PC-9 (cell line): ENCODE results near the gene TBC1D22A. TPM values are rescaled to one million over a fixed set of nuclear protein-coding genes. Genes with fewer than 3 reads are reported as not detected.

ENCODE experiments used
- BruUV-seq: library from RNA; stranded (reverse); fragments of 400-500 nt; replicated peaks from 2 replicates; lab custom pipeline; 2021; lab: Mats Ljungman, UMichigan
- CTCF ChIA-PET: fragments of 300-600 bp; sonication (Branson Sonifier 250); formaldehyde crosslinking; loops from one replicate; lab custom pipeline; 2022; ENCODE audit warnings: antibody characterized with exemption; lab: Charles Lee
- POLR2A ChIA-PET: fragments of 300-600 bp; sonication (Branson Sonifier 250); formaldehyde crosslinking; loops from one replicate; lab custom pipeline; 2022; ENCODE audit warnings: antibody characterized with exemption; ENCODE audit not compliant: unreplicated experiment; lab: Charles Lee
- DNase-seq, 2 experiments: peaks; one replicate each; pipeline versions ENCODE4 v3.0.0 to v3.0.0-alpha.2; 2015 to 2022; ENCODE audit warnings: mixed read lengths in 1 of 2
- H2AFZ ChIP-seq: fragments of 200-600 bp; sonication (generic); 2 replicates; pipeline ENCODE4 v1.8.1; 2017; ENCODE audit warnings: antibody characterized with exemption
- H3F3A ChIP-seq: fragments of 200-600 bp; sonication (generic); 2 replicates; pipeline ENCODE4 v1.8.1; 2017; ENCODE audit warnings: antibody characterized with exemption, mild to moderate bottlenecking, low read depth; ENCODE audit not compliant: insufficient read depth
- H3K27ac ChIP-seq: fragments of 200-600 bp; sonication (generic); 2 replicates; pipeline ENCODE4 v1.6.1; 2016; ENCODE audit warnings: mixed run types
- H3K27me3 ChIP-seq: fragments of 200-600 bp; sonication (generic); 2 replicates; pipeline ENCODE4 v1.6.1; 2016; ENCODE audit warnings: low read depth, mixed run types; ENCODE audit not compliant: insufficient read depth
- H3K36me3 ChIP-seq: fragments of 200-600 bp; sonication (generic); 2 replicates; pipeline ENCODE4 v1.6.1; 2016; ENCODE audit warnings: low read depth, mixed run types
- H3K4me1 ChIP-seq: fragments of 200-600 bp; sonication (generic); replicated peaks from 2 replicates; pipeline ENCODE4 v1.6.1; 2016; ENCODE audit warnings: mixed run types; ENCODE audit not compliant: insufficient read depth
- H3K4me2 ChIP-seq: fragments of 200-600 bp; sonication (generic); 2 replicates; pipeline ENCODE4 v1.6.1; 2017; ENCODE audit warnings: mixed run types
- H3K4me3 ChIP-seq: fragments of 200-600 bp; sonication (generic); 2 replicates; pipeline ENCODE4 v1.6.1; 2016; ENCODE audit warnings: mixed run types
- H3K79me2 ChIP-seq: fragments of 200-600 bp; sonication (generic); 2 replicates; pipeline ENCODE4 v1.6.1; 2017; ENCODE audit warnings: low read depth, mixed run types
- H3K9me2 ChIP-seq: fragments of 200-600 bp; sonication (generic); 2 replicates; pipeline ENCODE4 v1.8.1; 2017; ENCODE audit warnings: mild to moderate bottlenecking; ENCODE audit not compliant: insufficient read depth
- H3K9me3 ChIP-seq: fragments of 200-600 bp; sonication (generic); 2 replicates; pipeline ENCODE4 v1.8.1; 2016; ENCODE audit warnings: low read depth; ENCODE audit not compliant: insufficient read depth
- H4K20me1 ChIP-seq: fragments of 200-600 bp; sonication (generic); 2 replicates; pipeline ENCODE4 v1.8.1; 2017; ENCODE audit not compliant: insufficient read depth
- EZH2 ChIP-seq: fragments of 200-600 bp; sonication (generic); IDR thresholded peaks from 2 replicates; pipeline ENCODE4 v1.8.0; 2017; ENCODE audit warnings: antibody characterized with exemption, low read depth
- intact Hi-C: fragments of 100-400 bp; cut with micrococcal nuclease; formaldehyde crosslinking; loops from one replicate; pipeline ENCODE4 v1.10.0; 2022; ENCODE audit not compliant: unreplicated experiment
- total RNA-seq: library from RNA; stranded (reverse); gene quantifications from 2 replicates; pipeline ENCODE4 v1.2.3, GENCODE V29; 2021
- TF ChIP-seq, protein P1 (sequence below): fragments of 200-600 bp; sonication (generic); conservative IDR thresholded peaks from 2 replicates; pipeline ENCODE4 v1.6.1; 2017; ENCODE audit warnings: mixed run types, antibody characterized with exemption, mild to moderate bottlenecking, moderate library complexity

The TBC1D22A gene
- total RNA-seq, 1 experiment from 2014 or later: 40.3 TPM

DNA sequence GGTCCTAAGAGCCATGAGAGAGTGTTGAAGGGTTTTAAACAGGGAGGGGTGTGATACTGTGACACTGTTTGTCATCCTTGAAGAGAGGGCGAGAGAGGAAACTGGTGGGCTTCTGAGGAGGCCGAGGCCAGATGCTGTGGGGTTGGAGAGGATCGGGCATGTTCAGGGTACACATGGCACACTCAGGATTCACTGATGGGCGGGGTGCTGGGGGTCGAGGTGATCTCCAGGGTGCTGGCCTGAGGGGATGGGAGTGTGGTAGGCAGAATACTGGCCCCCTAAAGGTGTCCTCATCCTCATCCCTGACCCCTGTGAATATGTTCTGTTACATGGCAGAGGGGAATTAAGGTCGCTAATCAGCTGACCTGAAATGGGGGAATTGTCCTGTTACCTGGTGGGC lies 7.3 kb downstream of the TBC1D22A start:
- intact Hi-C loops: loop anchor here (5.0 kb wide), 1 partner anchor 207 kb away; no protein-coding TSS in a partner anchor
- no TSS peak for BruUV-seq
- H2AFZ ChIP-seq: no peak overlapping the region

GRCh38 chr22:46770151-46770641 lies 7.7 kb downstream of the TBC1D22A start:
- no peak for DNase-seq
- ChIA-PET CTCF (no interaction called here), POLR2A (no interaction called here)
- H3K9me3 ChIP-seq: no peaks in the 10 kb centered on the region
- H3K27me3 ChIP-seq: no peaks in the 10 kb centered on the region
- intact Hi-C loops: loop anchor here (5.0 kb wide), 1 partner anchor 208 kb away; no protein-coding TSS in a partner anchor
- H3K27ac ChIP-seq: no peak overlapping the region; the same call in 1 of the 2 replicates
- no peaks in the 10 kb centered on the region for H3K9me2 ChIP-seq
- peaks cover 18% of the 10 kb centered on the region for H3K4me1 ChIP-seq
- no peaks in the 10 kb centered on the region for H3K36me3 ChIP-seq
- no peak overlapping the region for H3K4me2 ChIP-seq
- no TSS peak for BruUV-seq
- H3K79me2 ChIP-seq: peaks cover 70% of the 10 kb centered on the region
- TF ChIP-seq, protein P1, sequence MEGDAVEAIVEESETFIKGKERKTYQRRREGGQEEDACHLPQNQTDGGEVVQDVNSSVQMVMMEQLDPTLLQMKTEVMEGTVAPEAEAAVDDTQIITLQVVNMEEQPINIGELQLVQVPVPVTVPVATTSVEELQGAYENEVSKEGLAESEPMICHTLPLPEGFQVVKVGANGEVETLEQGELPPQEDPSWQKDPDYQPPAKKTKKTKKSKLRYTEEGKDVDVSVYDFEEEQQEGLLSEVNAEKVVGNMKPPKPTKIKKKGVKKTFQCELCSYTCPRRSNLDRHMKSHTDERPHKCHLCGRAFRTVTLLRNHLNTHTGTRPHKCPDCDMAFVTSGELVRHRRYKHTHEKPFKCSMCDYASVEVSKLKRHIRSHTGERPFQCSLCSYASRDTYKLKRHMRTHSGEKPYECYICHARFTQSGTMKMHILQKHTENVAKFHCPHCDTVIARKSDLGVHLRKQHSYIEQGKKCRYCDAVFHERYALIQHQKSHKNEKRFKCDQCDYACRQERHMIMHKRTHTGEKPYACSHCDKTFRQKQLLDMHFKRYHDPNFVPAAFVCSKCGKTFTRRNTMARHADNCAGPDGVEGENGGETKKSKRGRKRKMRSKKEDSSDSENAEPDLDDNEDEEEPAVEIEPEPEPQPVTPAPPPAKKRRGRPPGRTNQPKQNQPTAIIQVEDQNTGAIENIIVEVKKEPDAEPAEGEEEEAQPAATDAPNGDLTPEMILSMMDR: no peak
- TF ChIP-seq EZH2: no peak
- H2AFZ ChIP-seq: no peak overlapping the region
- H4K20me1 ChIP-seq: peaks cover 55% of the 10 kb centered on the region
- H3K4me3 ChIP-seq: no peak overlapping the region
- H3F3A ChIP-seq: peaks cover 20% of the 10 kb centered on the region

More for the DNA sequence above, 7.3 kb downstream of the TBC1D22A start:
- CTCF ChIA-PET: no interaction called here
- no peaks in the 10 kb centered on the region for H3K36me3 ChIP-seq
- POLR2A ChIA-PET: no interaction called here
- TF ChIP-seq, protein P1: no peak
- no peak for TF ChIP-seq EZH2
- H3K27ac ChIP-seq: no peak overlapping the region
- H3K9me2 ChIP-seq: no peaks in the 10 kb centered on the region
- peaks cover 20% of the 10 kb centered on the region for H3F3A ChIP-seq
- no peaks in the 10 kb centered on the region for H3K27me3 ChIP-seq
- H3K4me2 ChIP-seq: no peak overlapping the region
- DNase-seq: no peak
- peaks cover 70% of the 10 kb centered on the region for H3K79me2 ChIP-seq
- H4K20me1 ChIP-seq: peaks cover 50% of the 10 kb centered on the region
- no peaks in the 10 kb centered on the region for H3K9me3 ChIP-seq
- peaks cover 13% of the 10 kb centered on the region for H3K4me1 ChIP-seq
- H3K4me3 ChIP-seq: no peak overlapping the region

DNA sequence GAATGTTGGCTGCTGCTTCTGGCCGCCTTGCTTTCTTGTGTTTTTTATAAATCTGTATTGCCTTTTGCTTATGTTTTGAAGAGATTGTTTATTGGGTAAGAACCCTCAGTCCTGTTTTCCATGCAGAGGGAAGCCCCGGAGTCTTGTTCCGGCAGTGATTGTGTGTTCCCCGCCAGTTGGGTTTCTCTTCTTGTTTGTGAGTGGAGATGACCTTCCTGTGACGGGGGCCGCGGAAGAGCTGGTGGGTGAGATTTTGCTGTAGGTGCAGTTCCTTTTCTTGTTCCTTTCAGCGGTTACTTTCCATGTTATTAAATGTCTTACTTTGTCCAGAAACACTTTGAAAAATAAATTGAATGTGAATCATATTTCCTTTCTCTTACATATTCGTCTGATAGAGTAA lies 8.3 kb downstream of the TBC1D22A start:
- no peaks in the 10 kb centered on the region for H3K9me2 ChIP-seq
- TF ChIP-seq, protein P1: no peak
- TF ChIP-seq EZH2: no peak
- no peak overlapping the region for H3K4me2 ChIP-seq
- H3K27me3 ChIP-seq: no peaks in the 10 kb centered on the region
- no peak for DNase-seq
- ChIA-PET POLR2A (no interaction called here), CTCF (no interaction called here)
- H4K20me1 ChIP-seq: peaks cover 59% of the 10 kb centered on the region
- H3K4me3 ChIP-seq: no peak overlapping the region
- intact Hi-C loops: loop anchor here (5.0 kb wide), 1 partner anchor 208 kb away; no protein-coding TSS in a partner anchor
- H3F3A ChIP-seq: peaks cover 20% of the 10 kb centered on the region
- H3K79me2 ChIP-seq: peaks cover 70% of the 10 kb centered on the region
- peaks cover 23% of the 10 kb centered on the region for H3K4me1 ChIP-seq
- no peaks in the 10 kb centered on the region for H3K9me3 ChIP-seq
- peak overlapping the region; percentile 33 for H3K27ac ChIP-seq
- H2AFZ ChIP-seq: no peak overlapping the region
- BruUV-seq: no TSS peak
- no peaks in the 10 kb centered on the region for H3K36me3 ChIP-seq
